Measurements from ENCODE around the gene ZNF439.

- TF ChIP-seq CTCF (IDR thresholded peaks at IDR 0.05): no peak
- TF ChIP-seq POLR2A (IDR thresholded peaks at IDR 0.05): no peak
Measured at GRCh38 chr19:11833541-11833940, 15.0 kb upstream of the ZNF439 start.
